HCT116 (cell line): Measurements from ENCODE around the gene SUPT5H. TPM values are rescaled to one million over a fixed set of nuclear protein-coding genes. Genes with fewer than 3 reads are reported as not detected.

Experiments used
- ATAC-seq: fragments of 200-7000 bp; cut with Tn5 transposase; 2 replicates; pipeline ENCODE4 v1.9.1; 2020; ENCODE audit warnings: mild to moderate bottlenecking, moderate library complexity
- BruUV-seq: library from RNA; stranded (reverse); fragments of 400-500 nt; replicated peaks from 2 replicates; lab custom pipeline; 2021; lab: Mats Ljungman, UMichigan
- CTCF ChIA-PET: fragments of 300-600 bp; sonication (Branson Sonifier 250); formaldehyde crosslinking; loops from one replicate; lab custom pipeline; 2021; ENCODE audit warnings: antibody characterized with exemption; lab: Charles Lee
- POLR2A ChIA-PET: fragments of 300-600, 350-600 bp; sonication (Branson Sonifier 250); formaldehyde crosslinking; loops from one replicate; lab custom pipeline; 2021; ENCODE audit warnings: antibody characterized with exemption; lab: Charles Lee
- RAD21 ChIA-PET, 2 experiments: fragments of 300-600 bp; sonication (Branson Sonifier 250); formaldehyde crosslinking; loops; one replicate each; lab custom pipeline; 2023; ENCODE audit warnings: low total read pairs in 2 of 2; ENCODE audit not compliant: uncharacterized antibody in 2 of 2, unreplicated experiment in 2 of 2, low non-redundant PET in 1 of 2; lab: Charles Lee
- DNase-seq: peaks from one replicate; pipeline ENCODE4 v3.0.0-alpha.2; 2010; ENCODE audit warnings: low read depth, low spot score
- H2AFZ ChIP-seq: fragments of 200-600 bp; shearing (Covaris generic), sonication (generic); 2 replicates; pipeline ENCODE4 v1.6.1; 2017; ENCODE audit warnings: low read depth, mixed run types, mixed read lengths, antibody characterized with exemption, low read length; ENCODE audit not compliant: poor library complexity, severe bottlenecking
- H3K27ac ChIP-seq: 2 replicates; pipeline ENCODE4 v1.5.1; 2012; ENCODE audit warnings: low read depth, low read length
- H3K27me3 ChIP-seq: fragments of 200-600 bp; sonication (generic); 2 replicates; pipeline ENCODE4 v1.6.1; 2016; ENCODE audit warnings: mixed run types, low read length, mixed read lengths; ENCODE audit not compliant: insufficient read depth
- H3K36me3 ChIP-seq, 2 experiments: fragments of 200-500 bp in 1 of 2; fragments of 200-600 bp in 1 of 2; sonication (Bioruptor generic) in 1 of 2; sonication (generic) in 1 of 2; 2 replicates each; pipeline versions ENCODE4 v1.5.1 to v1.6.1; 2014 to 2016; ENCODE audit warnings: low read length in 2 of 2, inconsistent platforms in 1 of 2, mixed read lengths in 1 of 2, mixed run types in 1 of 2; ENCODE audit not compliant: insufficient read depth in 2 of 2, control insufficient read depth in 1 of 2
- H3K4me1 ChIP-seq, 2 experiments: fragments of 200-600 bp in 1 of 2; sonication (generic) in 1 of 2; 2 replicates each; pipeline versions ENCODE4 v1.5.1 to v1.6.1; 2012 to 2017; ENCODE audit warnings: low read length in 2 of 2, inconsistent platforms in 1 of 2, mild to moderate bottlenecking in 1 of 2, mixed read lengths in 1 of 2, mixed run types in 1 of 2, moderate library complexity in 1 of 2; ENCODE audit not compliant: insufficient read depth in 2 of 2, control insufficient read depth in 1 of 2
- H3K4me2 ChIP-seq: fragments of 200-600 bp; sonication (generic); 2 replicates; pipeline ENCODE4 v1.6.1; 2017; ENCODE audit warnings: mixed run types, low read length, mixed read lengths
- H3K4me3 ChIP-seq, 2 experiments: fragments of 200-600 bp in 1 of 2; sonication (generic) in 1 of 2; replicated peaks in 1 of 2; 2 replicates each; pipeline ENCODE4 v1.5.1; 2011 to 2016; ENCODE audit warnings: low read length in 2 of 2, control low read depth in 1 of 2, low read depth in 1 of 2, mild to moderate bottlenecking in 1 of 2, mixed read lengths in 1 of 2, mixed run types in 1 of 2
- H3K79me2 ChIP-seq: fragments of 200-600 bp; sonication (generic); 2 replicates; pipeline ENCODE4 v1.6.1; 2017; ENCODE audit warnings: mild to moderate bottlenecking, mixed run types, low read length, moderate library complexity, mixed read lengths; ENCODE audit not compliant: insufficient read depth
- H3K9ac ChIP-seq: fragments of 200-600 bp; sonication (generic); 2 replicates; pipeline ENCODE4 v1.6.1; 2016; ENCODE audit warnings: low read length, mixed read lengths
- H3K9me2 ChIP-seq: fragments of 200-600 bp; sonication (generic), shearing (Covaris generic); 2 replicates; pipeline ENCODE4 v1.6.1; 2017; ENCODE audit warnings: mixed run types, mild to moderate bottlenecking, moderate library complexity; ENCODE audit not compliant: insufficient read depth
- H3K9me3 ChIP-seq, 2 experiments: fragments of 200-500 bp in 1 of 2; fragments of 200-600 bp in 1 of 2; sonication (Bioruptor generic) in 1 of 2; sonication (generic) in 1 of 2; 2 replicates each; pipeline ENCODE4 v1.6.1; 2014 to 2017; ENCODE audit warnings: low read length in 2 of 2, mixed read lengths in 2 of 2, inconsistent platforms in 1 of 2, low read depth in 1 of 2, mild to moderate bottlenecking in 1 of 2, mixed run types in 1 of 2, moderate library complexity in 1 of 2; ENCODE audit not compliant: control insufficient read depth in 1 of 2, insufficient read depth in 1 of 2
- H4K20me1 ChIP-seq: fragments of 200-600 bp; sonication (generic), shearing (Covaris generic); 2 replicates; pipeline ENCODE4 v1.6.1; 2017; ENCODE audit warnings: mixed run types, mild to moderate bottlenecking, moderate library complexity; ENCODE audit not compliant: insufficient read depth
- CBX3 ChIP-seq: IDR thresholded peaks from 2 replicates; pipeline ENCODE4 v1.6.1; 2012; ENCODE audit warnings: low read depth
- CEBPB ChIP-seq: IDR thresholded peaks from 2 replicates; pipeline ENCODE4 v1.6.1; 2012; ENCODE audit warnings: low read depth
- EZH2 ChIP-seq: fragments of 200-600 bp; sonication (generic); IDR thresholded peaks from 2 replicates; pipeline ENCODE4 v1.6.1; 2017; ENCODE audit warnings: antibody characterized with exemption, mixed run types
- FOSL1 ChIP-seq: IDR thresholded peaks from 2 replicates; pipeline ENCODE4 v1.6.1; 2012; ENCODE audit warnings: low read depth
- JUND ChIP-seq: IDR thresholded peaks from 2 replicates; pipeline ENCODE4 v1.6.1; 2012
- SP1 ChIP-seq: IDR thresholded peaks from 2 replicates; pipeline ENCODE4 v1.6.1; 2012; ENCODE audit warnings: low read depth
- TCF7L2 ChIP-seq: IDR thresholded peaks from 2 replicates; pipeline ENCODE4 v1.7.0; 2011; ENCODE audit warnings: borderline replicate concordance, inconsistent platforms; ENCODE audit not compliant: insufficient read depth, insufficient read length; ENCODE audit errors: extremely low read depth
- ZNF274 ChIP-seq: fragments of 200-500 bp; sonication (Bioruptor generic); IDR thresholded peaks from 2 replicates; pipeline ENCODE4 v1.6.1; 2014; ENCODE audit warnings: mild to moderate bottlenecking, low read depth, low read length, inconsistent platforms
- intact Hi-C: fragments of 100-400 bp; cut with micrococcal nuclease; formaldehyde crosslinking; loops from 2 replicates; pipeline ENCODE4 v1.10.0; 2022
- total RNA-seq: library from RNA; stranded (reverse); gene quantifications from one replicate; pipeline ENCODE4 v1.2.1, GENCODE V29; 2021; ENCODE audit not compliant: unreplicated experiment
- TF ChIP-seq, protein P1 (sequence below): IDR thresholded peaks from 2 replicates; pipeline ENCODE4 v1.6.1; 2012
- TF ChIP-seq, protein P2 (sequence below), 3 experiments: fragments of 200-600 bp in 1 of 3; sonication (generic) in 1 of 3; IDR thresholded peaks in 2 of 3; conservative IDR thresholded peaks in 1 of 3; 2 replicates each; pipeline ENCODE4 v1.5.1; 2012 to 2017; ENCODE audit warnings: low read depth in 2 of 3, low read length in 2 of 3, antibody characterized with exemption in 1 of 3, borderline replicate concordance in 1 of 3, control low read depth in 1 of 3, mild to moderate bottlenecking in 1 of 3, mixed read lengths in 1 of 3, mixed run types in 1 of 3, moderate library complexity in 1 of 3; ENCODE audit not compliant: insufficient read depth in 1 of 3
- TF ChIP-seq, protein P3 (sequence below): IDR thresholded peaks from 2 replicates; pipeline ENCODE4 v1.6.1; 2012

Gene SUPT5H
- total RNA-seq, 1 experiment from 2014 or later = 120 TPM

DNA sequence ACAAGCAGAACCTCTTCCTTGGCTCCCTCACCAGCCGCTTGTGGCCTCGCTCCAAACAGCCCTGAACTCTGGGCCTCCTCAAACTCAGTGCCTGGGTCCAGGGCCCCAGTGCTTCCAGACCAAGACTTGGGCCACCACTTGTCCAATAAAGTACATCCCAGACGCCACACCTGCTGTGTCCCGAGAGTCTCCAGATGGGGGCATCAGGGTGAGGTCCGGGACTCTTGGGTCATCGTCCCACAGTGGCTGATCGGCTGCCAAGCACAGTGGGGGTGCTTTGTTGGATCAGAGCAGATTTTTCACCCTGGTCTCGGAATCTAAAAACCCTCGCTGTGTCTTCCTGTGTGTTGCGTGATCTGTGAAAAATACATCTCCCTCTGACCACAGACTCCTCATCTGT lies 44.4 kb downstream of the SUPT5H start:
- Histone ChIP-seq H3K4me3 (no peak overlapping the region), H3K27me3 (no peaks in the 10 kb centered on the region), H3K9me2 (no peaks in the 10 kb centered on the region), H2AFZ (no peak overlapping the region), H3K4me2 (no peak overlapping the region), H4K20me1 (no peaks in the 10 kb centered on the region), H3K79me2 (peaks cover 27% of the 10 kb centered on the region; the same call in 1 of the 2 replicates), H3K9me3 (no peaks in the 10 kb centered on the region), H3K36me3 (peaks cover 25 to 51% of the 10 kb centered on the region in 2 experiments), H3K4me1 (peaks cover 0 to 7% of the 10 kb centered on the region in 2 experiments; a peak in 2 of 4 replicates), H3K27ac (no peak overlapping the region; the same call in 1 of the 2 replicates), H3K9ac (no peak overlapping the region)
- intact Hi-C loops = no loop called here
- CTCF ChIA-PET = no interaction called here
- ATAC-seq (peak; percentile 37; the same call in 1 of the 2 replicates), DNase-seq (no peak)
- POLR2A ChIA-PET = no interaction called here
- no TSS peak for BruUV-seq
- RAD21 ChIA-PET = no interaction called here
- TF ChIP-seq, protein P1, sequence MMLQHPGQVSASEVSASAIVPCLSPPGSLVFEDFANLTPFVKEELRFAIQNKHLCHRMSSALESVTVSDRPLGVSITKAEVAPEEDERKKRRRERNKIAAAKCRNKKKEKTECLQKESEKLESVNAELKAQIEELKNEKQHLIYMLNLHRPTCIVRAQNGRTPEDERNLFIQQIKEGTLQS = no peak
- TF ChIP-seq CEBPB = no peak
- TF ChIP-seq, protein P2, sequence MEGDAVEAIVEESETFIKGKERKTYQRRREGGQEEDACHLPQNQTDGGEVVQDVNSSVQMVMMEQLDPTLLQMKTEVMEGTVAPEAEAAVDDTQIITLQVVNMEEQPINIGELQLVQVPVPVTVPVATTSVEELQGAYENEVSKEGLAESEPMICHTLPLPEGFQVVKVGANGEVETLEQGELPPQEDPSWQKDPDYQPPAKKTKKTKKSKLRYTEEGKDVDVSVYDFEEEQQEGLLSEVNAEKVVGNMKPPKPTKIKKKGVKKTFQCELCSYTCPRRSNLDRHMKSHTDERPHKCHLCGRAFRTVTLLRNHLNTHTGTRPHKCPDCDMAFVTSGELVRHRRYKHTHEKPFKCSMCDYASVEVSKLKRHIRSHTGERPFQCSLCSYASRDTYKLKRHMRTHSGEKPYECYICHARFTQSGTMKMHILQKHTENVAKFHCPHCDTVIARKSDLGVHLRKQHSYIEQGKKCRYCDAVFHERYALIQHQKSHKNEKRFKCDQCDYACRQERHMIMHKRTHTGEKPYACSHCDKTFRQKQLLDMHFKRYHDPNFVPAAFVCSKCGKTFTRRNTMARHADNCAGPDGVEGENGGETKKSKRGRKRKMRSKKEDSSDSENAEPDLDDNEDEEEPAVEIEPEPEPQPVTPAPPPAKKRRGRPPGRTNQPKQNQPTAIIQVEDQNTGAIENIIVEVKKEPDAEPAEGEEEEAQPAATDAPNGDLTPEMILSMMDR (IDR thresholded peaks at IDR 0.05 in 2 of 3, conservative IDR thresholded peaks at IDR 0.05 in 1 of 3; ENCODE audit: borderline replicate concordance in 1 of 3, insufficient read depth in 1 of 3, low read depth in 2 of 3, low read length in 2 of 3) = 0 out of 6 replicates have a peak, but pooled peaks of 1 of the 3 experiments have one; percentile 11
- TF ChIP-seq SP1 = no peak

DNA sequence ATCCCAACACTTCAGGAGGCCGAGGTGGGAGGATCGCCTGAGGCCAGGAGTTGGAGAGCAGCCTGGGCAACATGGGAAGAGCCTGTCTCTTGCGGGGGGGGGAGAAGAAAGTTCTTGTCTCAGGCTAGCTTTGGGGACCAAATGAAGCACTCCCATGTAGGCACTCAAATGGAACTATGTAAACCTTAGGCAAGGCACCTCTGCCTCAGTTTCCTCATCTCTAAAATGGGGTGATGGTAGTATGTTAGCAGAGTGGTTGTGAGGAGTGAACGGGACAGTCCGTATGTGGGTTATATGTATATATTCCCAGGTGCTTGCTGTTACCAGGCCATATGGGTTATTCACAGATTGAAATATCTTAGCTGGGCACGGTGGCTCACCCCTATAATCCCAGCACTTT lies 46.8 kb downstream of the SUPT5H start:
- H3K4me2 ChIP-seq = no peak overlapping the region
- H3K36me3 ChIP-seq = peaks cover 18 to 28% of the 10 kb centered on the region in 2 experiments
- intact Hi-C loops = no loop called here
- no TSS peak for BruUV-seq
- peaks cover 4% of the 10 kb centered on the region; the same call in 1 of the 2 replicates for H3K79me2 ChIP-seq
- ChIA-PET POLR2A (no interaction called here), CTCF (no interaction called here), RAD21 (no interaction called here)
- no peak overlapping the region for H2AFZ ChIP-seq
- TF ChIP-seq CEBPB (no peak), TCF7L2 (no peak), CBX3 (no peak), JUND (no peak), EZH2 (no peak), FOSL1 (no peak), ZNF274 (no peak)
- TF ChIP-seq, protein P2 (IDR thresholded peaks at IDR 0.05 in 2 of 3, conservative IDR thresholded peaks at IDR 0.05 in 1 of 3; ENCODE audit: borderline replicate concordance in 1 of 3, insufficient read depth in 1 of 3, low read depth in 2 of 3, low read length in 2 of 3) = no peak
- TF ChIP-seq, protein P3, sequence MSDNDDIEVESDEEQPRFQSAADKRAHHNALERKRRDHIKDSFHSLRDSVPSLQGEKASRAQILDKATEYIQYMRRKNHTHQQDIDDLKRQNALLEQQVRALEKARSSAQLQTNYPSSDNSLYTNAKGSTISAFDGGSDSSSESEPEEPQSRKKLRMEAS = no peak
- ATAC-seq (no peak), DNase-seq (no peak)
- H3K27ac ChIP-seq = no peak overlapping the region
- H3K9me3 ChIP-seq = no peaks in the 10 kb centered on the region
- H3K4me3 ChIP-seq = no peak overlapping the region
- no peaks in the 10 kb centered on the region for H4K20me1 ChIP-seq
- H3K4me1 ChIP-seq = peaks cover 0 to 7% of the 10 kb centered on the region in 2 experiments; a peak in 2 of 4 replicates
- no peaks in the 10 kb centered on the region for H3K9me2 ChIP-seq
- no peak overlapping the region for H3K9ac ChIP-seq
- no peaks in the 10 kb centered on the region for H3K27me3 ChIP-seq
